Astrocyte of the spinal cord (primary cell): ENCODE results near the gene CTNNAL1.

Experiments
- DNase-seq: peaks from one replicate; pipeline ENCODE4 v3.0.0; 2011; ENCODE audit warnings: low read depth, low spot score
- H3K4me3 ChIP-seq: 2 replicates; pipeline ENCODE4 v1.5.1; 2011; ENCODE audit warnings: low read depth, mild to moderate bottlenecking, low read length, moderate library complexity
- in situ Hi-C: cut with HindIII; loops from 2 replicates; pipeline ENCODE4 v1.10.0; 2017; ENCODE audit warnings: low sequenced_read_pairs
- TF ChIP-seq, protein P1 (sequence below): IDR thresholded peaks from 2 replicates; pipeline ENCODE4 v1.5.1; 2012; ENCODE audit warnings: low read depth, mild to moderate bottlenecking, low read length, inconsistent platforms

CTNNAL1 gene

GRCh38 chr9:108951578-108951977 is 61.7 kb downstream of the CTNNAL1 start:
- no peak overlapping the region for H3K4me3 ChIP-seq
- TF ChIP-seq, protein P1, sequence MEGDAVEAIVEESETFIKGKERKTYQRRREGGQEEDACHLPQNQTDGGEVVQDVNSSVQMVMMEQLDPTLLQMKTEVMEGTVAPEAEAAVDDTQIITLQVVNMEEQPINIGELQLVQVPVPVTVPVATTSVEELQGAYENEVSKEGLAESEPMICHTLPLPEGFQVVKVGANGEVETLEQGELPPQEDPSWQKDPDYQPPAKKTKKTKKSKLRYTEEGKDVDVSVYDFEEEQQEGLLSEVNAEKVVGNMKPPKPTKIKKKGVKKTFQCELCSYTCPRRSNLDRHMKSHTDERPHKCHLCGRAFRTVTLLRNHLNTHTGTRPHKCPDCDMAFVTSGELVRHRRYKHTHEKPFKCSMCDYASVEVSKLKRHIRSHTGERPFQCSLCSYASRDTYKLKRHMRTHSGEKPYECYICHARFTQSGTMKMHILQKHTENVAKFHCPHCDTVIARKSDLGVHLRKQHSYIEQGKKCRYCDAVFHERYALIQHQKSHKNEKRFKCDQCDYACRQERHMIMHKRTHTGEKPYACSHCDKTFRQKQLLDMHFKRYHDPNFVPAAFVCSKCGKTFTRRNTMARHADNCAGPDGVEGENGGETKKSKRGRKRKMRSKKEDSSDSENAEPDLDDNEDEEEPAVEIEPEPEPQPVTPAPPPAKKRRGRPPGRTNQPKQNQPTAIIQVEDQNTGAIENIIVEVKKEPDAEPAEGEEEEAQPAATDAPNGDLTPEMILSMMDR = no peak
- in situ Hi-C loops = no loop called here
- DNase-seq = no peak

DNA sequence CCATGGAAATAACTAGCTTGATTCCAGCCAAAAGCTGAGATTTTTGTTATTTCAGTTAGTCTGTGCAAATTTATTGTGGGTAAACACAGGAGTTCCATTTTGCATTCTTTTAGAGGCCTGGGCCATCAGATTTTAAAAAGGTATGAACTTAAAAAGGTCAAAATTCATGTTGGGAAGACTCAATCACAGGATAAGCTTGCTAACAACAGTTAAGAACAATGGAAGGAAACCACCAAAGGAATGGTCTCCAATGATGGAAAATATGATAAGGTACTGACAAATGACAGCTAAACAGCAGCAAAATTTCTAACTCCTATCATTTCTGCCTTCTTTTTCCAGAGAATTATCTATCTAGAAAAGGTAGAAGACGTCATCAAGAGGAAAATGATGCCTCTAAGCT is 63.1 kb downstream of the CTNNAL1 start:
- TF ChIP-seq, protein P1 = no peak
- DNase-seq = no peak
- in situ Hi-C loops = no loop called here
- no peak overlapping the region for H3K4me3 ChIP-seq

DNA sequence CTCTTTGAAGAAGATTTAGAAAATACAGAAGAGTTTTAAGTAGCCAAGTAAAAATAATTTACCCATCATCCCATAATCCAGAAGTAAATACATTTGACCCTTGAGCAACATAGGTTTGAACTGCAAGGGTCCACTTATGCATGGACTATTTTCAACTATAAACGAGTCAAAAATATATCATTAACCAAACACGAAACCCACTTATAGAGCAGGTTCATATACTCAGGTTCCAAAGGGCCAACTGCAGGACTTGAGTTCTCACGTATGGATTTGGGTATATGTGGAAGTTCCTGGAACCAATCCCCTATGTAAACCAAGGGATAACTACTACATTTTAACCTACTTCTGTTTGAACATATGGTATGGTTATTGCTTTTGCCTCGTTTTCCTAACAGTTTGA is 73.3 kb downstream of the CTNNAL1 start:
- TF ChIP-seq, protein P1 = no peak
- DNase-seq = no peak
- in situ Hi-C loops = no loop called here
- no peak overlapping the region for H3K4me3 ChIP-seq

GRCh38 chr9:108937561-108938305 is 75.6 kb downstream of the CTNNAL1 start:
- H3K4me3 ChIP-seq = no peak overlapping the region
- TF ChIP-seq, protein P1 = no peak
- no peak for DNase-seq
- in situ Hi-C loops = no loop called here

DNA sequence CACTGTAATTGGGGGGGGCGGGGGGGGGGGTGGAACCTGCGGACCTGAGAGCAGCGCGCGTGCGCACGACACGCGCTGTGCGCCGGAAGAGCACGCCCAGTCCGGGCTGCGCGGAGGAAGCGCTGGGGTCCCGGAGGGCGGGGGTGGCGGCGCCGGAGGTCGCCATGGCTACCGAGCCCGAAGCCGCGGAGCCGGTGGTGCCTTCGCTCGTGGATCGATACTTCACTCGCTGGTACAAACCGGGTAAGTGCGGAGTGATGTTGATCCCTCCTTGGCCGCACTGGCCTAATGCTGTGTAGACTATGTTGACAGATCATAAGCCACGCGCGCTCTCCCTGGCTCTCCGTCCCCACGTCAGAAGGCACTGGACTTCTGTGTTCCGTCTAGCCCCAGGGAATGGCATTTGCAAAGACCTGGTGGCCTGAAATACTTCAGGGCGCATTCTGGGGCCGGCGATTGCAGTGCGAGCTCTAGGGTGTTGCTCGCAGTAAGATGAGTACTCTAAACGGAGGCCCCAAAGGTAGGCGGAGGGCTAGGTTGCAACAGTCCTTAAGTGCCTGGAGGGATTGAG is 78.9 kb downstream of the CTNNAL1 start, which contains the start of gene ABITRAM:
ABITRAM (plus strand) TSS at position 78 of the 571 bp plus-strand sequence; CDS start at position 165, 87 bp downstream.
- H3K4me3 ChIP-seq = peak within 1 kb of the TSS; percentile 74
- DNase-seq = peak; percentile 60
- TF ChIP-seq, protein P1 = no peak
- in situ Hi-C loops = no loop called here

GRCh38 chr9:108933718-108934322 is 79.5 kb downstream of the CTNNAL1 start, which contains the start of gene ELP1:
TSS of gene ELP1 (minus strand) at chr9:108934124. CDS start at chr9:108931146, 2,978 bp downstream.
- DNase-seq = peak; percentile 96
- TF ChIP-seq, protein P1 = peak; percentile 47
- in situ Hi-C loops = no loop called here
- peak within 1 kb of the TSS; percentile 74 for H3K4me3 ChIP-seq
